ENCODE results near the gene KCNQ2. TPM values are rescaled to one million over a fixed set of nuclear protein-coding genes. Genes with fewer than 3 reads are reported as not detected.

The KCNQ2 gene
- total and polyA plus RNA-seq, 2 experiments from 2014 or later = 68.5 to 92.4 TPM

DNA sequence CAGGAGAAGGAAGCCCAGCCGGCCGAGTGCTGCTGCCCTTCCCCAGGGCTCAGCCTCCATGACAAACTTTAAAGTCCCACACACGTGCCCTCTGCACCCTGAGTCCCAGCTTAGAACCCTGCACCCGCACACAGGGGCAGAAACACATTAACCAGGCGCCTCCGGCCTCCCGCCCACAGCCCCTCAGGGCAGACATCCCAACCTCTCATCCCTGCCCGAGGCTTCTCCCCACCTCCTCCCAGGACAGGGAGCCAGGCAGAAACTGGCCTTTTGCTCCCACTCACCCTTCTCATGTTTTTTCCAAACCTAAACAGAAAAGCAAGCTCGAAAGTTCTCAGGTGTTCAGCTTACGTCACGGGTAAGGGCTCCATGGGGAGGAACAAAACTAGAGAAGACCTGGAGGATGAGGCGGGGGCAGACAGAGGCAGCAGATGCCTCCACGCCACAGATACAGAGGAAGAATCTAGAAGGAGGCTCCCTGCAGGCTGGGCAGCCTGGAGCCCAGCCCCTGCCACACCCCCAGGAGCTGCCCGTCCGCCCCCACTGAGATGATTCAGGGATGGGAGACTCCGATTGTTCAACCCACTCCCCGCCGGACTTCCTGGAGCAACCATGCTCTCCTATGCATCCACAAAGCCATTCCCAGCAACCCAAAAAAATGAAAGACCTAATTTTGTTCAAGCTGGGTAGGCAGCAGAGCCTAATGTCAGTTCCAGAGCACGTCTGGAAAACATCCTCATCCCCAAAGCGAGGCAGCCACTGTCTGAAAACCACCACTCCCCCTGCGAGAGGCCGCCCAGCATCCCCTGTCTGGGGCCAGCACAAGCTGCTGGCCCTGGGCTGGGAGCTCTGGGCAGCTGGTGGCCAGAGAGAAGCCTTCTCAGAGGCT is 8.8 kb downstream of the KCNQ2 start:
- TF ChIP-seq ZNF462 (CRISPR knock-in tag; IDR thresholded peaks at IDR 0.05) (no peak), STAT1 (IDR thresholded peaks at IDR 0.05; ENCODE audit: unreplicated experiment) (no peak), NANOG (IDR thresholded peaks at IDR 0.05; ENCODE audit: borderline replicate concordance) (no peak), ZNF114 (CRISPR knock-in tag; IDR thresholded peaks at IDR 0.05) (no peak), ZNF331 (CRISPR knock-in tag; IDR thresholded peaks at IDR 0.05; ENCODE audit: low read depth) (no peak), EZH2phosphoT487 (IDR thresholded peaks at IDR 0.05; ENCODE audit: unreplicated experiment) (no peak), POLR2AphosphoS5 (IDR thresholded peaks at IDR 0.05; ENCODE audit: low read depth) (no peak), JUNB (IDR thresholded peaks at IDR 0.05; ENCODE audit: unreplicated experiment) (no peak), EZH2 (IDR thresholded peaks at IDR 0.05; ENCODE audit: low read depth, unreplicated experiment) (no peak), CREB1 (CRISPR knock-in tag; IDR thresholded peaks at IDR 0.05; ENCODE audit: low read depth) (no peak), ETS1 (IDR thresholded peaks at IDR 0.05) (no peak), REST (IDR thresholded peaks at IDR 0.05; ENCODE audit: unreplicated experiment) (no peak)
- no peak overlapping the region for H2AFZ ChIP-seq
- DNase-seq (ENCODE audit: low spot score) = no peak
- H3K4me3 ChIP-seq = no peak overlapping the region
- Mint-ChIP-seq H3K27me3 (ENCODE audit: insufficient read depth, low read depth, poor library complexity) (peaks cover 18% of the 10 kb centered on the region), H3K9me3 (no peaks in the 10 kb centered on the region; the same call in 2 of the 3 replicates), H3K4me3 (no peak overlapping the region), H3K36me3 (ENCODE audit: low read depth) (no peaks in the 10 kb centered on the region; the same call in 2 of the 3 replicates), H3K27ac (peak overlapping the region; percentile 10; the same call in 1 of the 2 replicates), H3K4me1 (peaks cover 37% of the 10 kb centered on the region)
- no peaks in the 10 kb centered on the region for H3F3A ChIP-seq (replicated peaks; ENCODE audit: low read depth)
- no peaks in the 10 kb centered on the region for H3K36me3 ChIP-seq (ENCODE audit: insufficient read depth)
- H3K4me1 ChIP-seq (ENCODE audit: insufficient read depth) = peaks cover 4% of the 10 kb centered on the region; the same call in 1 of the 2 replicates
- no peak overlapping the region for H3K4me2 ChIP-seq
- H4K20me1 ChIP-seq (replicated peaks; ENCODE audit: insufficient read depth) = peaks cover 10% of the 10 kb centered on the region
- no peaks in the 10 kb centered on the region for H3K9me2 ChIP-seq (ENCODE audit: insufficient read depth)
- no peak overlapping the region for H3K27ac ChIP-seq (ENCODE audit: low read depth)
- no peaks in the 10 kb centered on the region for H3K27me3 ChIP-seq (ENCODE audit: insufficient read depth)
- H3K79me2 ChIP-seq (replicated peaks; ENCODE audit: insufficient read depth) = peaks cover 87% of the 10 kb centered on the region
- ATAC-seq = no peak

All from GM23338 (cell line).